ENCODE measurements around the gene GINS1.

GINS1 gene

DNA sequence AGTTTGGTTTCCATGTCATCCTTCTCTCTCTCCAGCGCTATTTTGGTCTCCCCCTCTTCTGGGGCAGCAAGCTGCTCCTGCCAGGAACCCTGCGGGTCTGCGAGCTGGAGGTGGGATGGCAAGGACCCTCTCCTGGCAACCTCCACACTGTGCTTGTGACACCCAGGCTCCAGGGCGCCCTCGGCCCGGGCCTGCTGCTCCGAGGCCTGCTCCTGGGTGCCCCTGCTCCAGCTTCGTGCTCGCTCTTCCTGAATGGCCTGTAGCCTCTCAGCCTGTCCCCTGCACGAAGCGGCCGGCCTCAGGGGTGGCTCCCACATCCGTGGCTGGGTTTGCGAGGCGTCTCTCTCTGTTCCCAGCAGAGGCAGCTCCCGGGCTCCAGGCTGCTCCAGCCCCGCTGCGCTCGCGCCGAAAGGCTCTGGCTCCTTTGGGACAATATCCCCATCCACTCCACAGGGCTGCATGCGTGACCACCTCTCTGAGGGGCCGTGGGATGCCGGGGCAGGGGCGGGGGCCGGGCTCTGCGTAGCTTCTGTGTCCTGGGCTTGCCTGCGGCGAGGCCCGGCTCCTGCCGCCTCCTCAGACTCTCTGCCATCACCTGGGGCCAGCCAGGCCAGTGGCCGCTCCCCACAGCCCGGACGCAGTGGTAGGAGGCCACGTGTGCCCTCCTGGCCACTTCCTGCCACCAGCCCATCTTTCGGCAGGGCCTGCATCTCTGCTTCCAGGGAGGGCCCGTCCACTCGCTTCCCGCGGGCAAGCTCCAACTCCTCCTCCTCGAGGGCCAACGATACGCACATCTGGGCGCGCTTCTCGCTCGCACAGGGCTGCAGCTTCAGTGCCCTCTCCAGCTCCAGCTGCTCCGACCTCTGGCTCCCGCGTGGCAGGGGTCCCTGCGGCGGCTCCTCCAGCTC is 68.9 kb downstream of the GINS1 start:
- DNase-seq (ENCODE audit: low read depth in 2 of 2) = no peak

DNA sequence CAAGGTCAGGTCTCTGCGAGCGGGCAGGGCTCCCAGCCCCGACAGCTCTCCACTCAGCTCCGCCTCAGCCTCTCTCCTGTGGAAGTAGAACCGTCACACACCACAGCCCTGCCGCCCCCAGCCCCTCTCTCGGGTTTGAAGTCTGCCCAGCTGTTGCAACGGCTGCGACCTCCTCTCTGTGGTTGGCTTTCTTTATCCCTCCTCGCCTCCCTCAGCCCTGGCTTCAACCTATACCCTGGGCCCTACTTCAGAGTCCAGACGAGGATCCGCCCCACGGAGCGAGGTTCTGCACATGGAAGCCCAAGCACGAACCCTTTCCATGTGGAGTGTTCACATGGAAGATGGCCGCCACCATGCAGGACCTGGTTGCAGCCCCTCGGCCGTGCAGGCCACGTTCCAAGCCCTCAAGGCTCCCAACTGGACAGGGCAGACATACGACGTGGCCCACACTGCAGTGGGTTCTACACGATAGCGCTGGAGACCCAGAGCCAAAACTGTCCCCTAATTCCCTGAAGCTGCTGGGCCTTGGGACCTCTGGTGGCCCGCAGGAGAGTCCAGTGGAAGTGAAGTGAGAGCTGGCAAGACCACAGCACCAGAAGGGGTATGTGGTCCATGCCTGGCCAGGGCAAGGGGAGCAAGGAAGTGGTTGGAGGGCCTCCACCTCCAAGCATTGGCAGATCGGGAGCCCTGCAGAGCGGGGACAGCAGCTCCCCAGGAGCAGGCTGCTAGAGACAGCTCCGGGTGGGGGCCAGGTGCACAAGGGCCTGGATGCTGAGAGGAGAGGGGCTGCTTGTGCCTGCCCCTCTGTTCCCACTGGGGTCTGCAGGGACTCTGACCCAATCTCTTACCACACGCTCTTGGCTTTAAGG is 69.8 kb downstream of the GINS1 start:
- no peak for DNase-seq (ENCODE audit: low read depth in 2 of 2)

DNA sequence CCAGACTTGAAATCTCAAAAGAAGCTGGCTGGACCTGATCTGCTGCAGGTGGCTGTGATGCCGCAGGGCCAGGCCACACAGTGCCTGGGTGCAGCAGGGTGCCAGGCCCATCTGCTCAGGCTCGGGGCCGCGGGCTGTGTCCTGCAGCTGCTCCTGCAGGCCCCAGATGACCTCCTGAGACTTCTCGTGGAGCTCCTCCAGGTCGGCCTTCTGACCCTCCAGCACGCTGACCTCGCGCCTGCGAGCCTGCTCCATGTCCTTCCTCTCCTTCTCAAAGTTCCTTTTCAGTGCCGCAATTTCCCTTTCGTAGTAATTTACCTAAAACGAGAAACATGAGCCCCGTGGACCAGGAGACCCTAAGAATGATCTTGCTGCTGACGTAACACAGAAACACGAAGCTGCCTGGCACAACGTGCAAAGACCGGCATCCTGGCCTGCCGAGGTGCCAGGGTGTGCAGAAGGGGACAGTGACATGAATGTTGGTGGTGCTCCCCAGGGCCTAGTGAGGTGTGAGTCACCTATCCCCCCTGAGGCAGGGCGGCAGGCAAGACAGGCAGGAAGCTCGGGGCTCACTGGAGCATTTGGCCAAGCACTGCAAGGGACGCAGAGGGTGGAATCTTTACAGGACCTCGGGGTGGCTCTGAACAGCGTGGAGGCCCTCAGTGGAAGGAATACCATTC is 71.6 kb downstream of the GINS1 start:
- DNase-seq (ENCODE audit: low read depth in 2 of 2) = no peak

DNA sequence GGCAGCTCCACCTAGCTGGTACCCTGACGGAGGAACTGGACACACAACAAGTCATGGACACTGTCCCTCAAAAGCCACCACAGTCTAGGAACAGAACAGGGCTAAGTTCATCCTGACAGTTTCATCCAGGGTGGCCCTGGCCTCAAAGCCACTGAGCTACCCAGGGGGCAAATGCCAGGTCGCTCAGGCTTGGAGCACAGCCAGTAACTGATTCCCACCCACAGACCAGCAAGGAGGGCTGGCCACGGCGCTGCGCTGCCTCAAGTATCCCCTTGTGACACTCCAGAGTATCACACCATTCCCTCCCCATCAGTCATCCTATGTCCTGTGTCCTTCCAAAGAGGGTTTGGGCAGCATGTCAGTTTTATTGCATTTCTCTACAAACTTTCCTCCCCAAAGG is 72.2 kb downstream of the GINS1 start:
- DNase-seq (ENCODE audit: low read depth in 2 of 2) = no peak

DNA sequence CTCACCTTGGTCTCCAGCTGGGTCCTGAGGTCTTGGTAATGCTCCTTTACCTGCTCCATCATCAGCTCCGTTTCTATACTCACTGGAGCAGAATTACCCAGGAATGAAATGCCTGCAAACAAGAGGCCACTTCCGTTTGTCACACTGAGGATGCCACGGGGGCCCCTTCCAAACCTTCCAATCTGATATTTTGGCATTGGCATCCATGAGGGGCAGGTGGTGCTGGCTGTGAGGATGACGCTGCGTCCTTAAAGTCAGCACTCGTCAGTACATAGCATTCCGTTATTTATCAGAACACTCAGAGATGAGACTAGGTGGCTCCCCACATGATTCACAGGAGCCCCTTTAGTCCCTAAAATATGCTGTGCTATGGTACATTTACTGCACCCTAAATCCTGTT is 72.7 kb downstream of the GINS1 start:
- no peak for DNase-seq (ENCODE audit: low read depth in 2 of 2)

DNA sequence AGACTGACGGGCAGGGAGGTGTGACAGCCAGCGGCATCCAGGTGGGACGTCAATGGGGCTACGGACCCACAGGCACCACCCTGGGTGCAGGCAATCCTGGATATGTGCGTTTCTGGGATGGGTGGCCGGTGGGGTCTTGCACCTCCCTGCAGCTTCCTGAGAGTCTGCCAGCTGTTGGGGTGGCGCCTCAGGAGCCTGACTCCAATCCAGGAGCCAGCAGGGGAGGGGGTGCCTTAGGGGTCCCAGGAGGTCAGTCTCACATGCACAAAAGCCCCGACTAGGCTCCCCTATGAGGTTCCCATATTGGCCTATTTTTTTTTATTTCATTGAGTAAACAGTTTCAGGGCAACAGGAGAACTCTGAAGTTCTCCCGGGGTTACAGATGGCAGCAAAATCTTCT is 73.3 kb downstream of the GINS1 start:
- no peak for DNase-seq (ENCODE audit: low read depth in 2 of 2)

DNA sequence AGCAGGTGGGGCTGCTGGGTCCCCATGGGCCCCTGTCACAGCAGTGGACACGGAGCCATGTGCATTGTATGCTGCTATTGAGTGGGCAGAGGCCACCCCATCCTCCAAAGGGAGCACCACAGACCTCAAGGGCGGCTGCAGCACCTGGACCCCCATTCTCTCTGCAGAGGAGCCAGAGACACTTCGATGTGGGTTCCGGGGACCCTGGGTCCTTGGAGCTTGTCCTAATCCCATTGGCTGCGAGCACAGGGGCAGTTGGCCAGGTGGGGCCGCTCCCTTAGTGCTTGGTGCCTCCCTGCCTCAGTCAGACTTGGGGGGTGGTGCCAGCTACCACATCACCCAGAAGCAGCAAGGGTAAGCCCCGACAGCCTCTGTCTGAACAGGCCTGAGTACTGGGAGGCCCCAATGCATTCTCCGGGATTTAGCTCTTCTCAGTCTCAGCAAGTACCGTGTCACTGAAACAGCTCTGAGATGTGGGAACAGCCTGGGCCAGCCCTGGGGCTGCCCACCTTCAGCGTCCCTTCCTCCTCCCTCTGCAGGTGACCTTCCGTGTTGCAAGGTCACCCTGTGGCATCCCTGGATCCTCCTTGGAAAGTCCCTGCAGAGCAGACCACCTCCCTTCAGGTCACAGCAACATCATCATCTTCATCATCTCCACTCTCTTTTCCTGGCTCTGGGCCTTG is 73.9 kb downstream of the GINS1 start:
- DNase-seq (ENCODE audit: low read depth in 2 of 2) = no peak

DNA sequence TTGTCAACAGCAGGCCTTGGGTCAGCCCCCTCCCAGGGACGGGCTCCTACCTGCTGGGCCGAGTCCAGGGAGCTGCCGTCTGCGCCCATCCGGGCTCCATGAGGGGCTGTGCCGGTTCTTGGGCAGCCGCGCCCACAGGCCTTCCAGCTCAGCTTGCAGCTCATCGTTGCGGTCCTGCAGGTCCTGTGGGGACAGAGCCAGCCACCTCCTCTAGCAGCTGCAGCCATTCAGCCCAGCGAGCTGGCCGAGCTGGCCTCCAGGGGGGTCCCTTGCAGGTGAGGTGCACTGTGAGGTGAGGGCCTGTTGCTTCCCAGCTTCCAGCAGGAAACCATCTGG is 74.4 kb downstream of the GINS1 start:
- no peak for DNase-seq (ENCODE audit: low read depth in 2 of 2)

DNA sequence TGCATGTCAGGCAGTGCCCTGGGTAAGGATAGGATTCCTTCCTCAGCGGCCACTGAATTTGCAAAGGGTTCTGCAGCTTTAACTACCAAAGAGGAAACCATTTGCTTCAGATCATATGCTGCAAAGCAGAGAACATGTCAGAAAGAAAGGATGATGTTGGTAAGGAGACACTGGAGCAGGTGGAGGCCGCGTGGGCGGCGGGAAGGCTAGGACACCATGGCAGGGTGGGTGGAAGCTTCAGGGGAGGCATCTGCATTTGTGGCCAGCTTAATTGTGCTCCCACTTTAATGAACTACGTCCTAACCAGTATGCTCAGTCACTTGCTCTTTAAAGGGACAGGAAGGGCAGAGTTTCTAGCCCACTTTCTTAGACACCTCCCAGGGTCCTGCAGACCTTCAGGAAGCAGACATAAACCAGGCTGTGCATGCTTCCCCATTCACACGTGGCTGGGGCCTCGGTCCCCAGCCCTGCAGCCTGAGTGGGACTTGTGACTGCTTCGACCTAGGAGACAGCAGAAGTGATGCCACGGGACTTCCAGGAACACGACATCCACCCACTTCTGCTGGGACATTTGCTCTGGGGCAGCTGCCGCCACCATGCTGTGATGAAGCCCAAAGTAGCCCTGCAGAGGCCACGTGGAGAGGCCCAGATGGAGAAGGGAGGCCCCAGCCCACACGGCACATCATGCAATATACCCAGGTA is 76.1 kb downstream of the GINS1 start:
- no peak for DNase-seq (ENCODE audit: low read depth in 2 of 2)

DNA sequence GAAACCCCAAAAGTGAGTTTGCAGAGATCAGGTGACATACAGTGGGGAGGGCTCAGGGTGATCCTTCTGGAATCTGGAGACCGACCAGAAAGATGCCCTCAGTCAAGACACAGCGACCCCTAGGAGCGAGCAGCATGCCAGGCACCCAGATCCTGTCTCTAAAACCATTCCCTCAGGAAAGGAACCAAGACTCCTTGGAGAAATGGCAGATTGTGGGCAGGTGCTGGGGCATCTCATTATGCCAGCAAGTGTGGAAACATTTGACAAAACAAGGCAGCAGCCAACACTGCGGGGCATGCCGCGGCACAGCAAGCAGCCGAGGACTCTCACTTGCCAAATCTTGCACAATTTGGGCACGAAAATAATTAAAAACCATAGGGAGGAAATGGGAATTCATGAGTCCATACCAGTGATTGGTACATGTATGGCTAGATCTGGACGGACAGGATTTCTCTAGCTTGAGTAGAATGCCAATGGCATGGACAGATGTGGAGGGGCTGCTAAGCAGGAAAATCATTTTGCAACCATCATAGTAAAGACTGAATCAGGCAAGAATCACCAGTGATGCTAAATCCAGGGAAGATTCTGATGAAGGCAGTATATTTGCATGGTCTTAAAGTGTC is 76.9 kb downstream of the GINS1 start:
- no peak for DNase-seq (ENCODE audit: low read depth in 2 of 2)

DNA sequence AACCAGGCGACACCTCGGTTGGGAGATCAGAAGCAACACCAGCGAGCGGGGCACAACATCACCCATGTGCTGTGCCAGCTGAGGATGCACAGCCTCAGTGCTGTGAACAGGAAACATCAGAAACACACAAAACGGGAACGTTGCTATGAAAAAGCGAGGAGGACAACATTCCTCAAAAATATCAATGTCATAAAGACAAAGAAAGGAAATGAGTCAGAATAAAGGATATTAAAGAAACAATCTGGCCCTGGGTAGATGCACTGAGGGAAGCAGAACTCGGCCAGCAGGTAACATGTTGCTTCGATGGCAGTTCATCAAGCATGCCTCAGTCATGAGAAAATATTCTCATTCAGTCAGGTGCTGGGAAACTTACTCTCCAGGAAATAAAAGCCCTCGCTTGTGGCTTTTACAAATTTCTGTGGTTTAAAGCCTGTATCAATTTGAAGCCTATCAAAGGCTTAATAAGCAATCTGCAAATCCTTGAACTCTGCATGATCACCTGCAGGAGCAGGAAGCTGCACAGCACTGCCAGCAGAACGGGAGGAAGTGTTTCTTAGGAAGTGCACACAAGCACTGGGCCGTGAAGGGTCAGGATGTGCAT is 77.5 kb downstream of the GINS1 start:
- DNase-seq (ENCODE audit: low read depth in 2 of 2) = no peak

DNA sequence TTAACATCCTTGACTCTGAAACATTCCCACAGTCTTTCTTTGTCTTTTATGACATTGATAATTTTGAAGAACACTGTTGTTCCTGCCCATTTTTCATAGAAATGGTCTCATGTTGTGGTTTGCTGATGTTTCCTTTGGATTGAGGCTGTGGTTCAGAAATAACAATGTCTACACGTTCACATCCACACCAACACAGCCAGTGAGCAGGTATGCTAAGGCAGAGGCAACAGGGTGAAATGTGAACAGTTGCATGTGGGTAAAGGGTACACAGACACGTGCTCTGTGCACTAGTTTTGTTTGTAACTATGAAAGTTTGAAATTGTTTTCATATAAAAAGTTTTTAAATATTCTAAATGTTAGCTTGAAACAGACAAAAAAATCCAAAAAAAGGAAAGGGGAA is 78.4 kb downstream of the GINS1 start:
- no peak for DNase-seq (ENCODE audit: low read depth in 2 of 2)

DNA sequence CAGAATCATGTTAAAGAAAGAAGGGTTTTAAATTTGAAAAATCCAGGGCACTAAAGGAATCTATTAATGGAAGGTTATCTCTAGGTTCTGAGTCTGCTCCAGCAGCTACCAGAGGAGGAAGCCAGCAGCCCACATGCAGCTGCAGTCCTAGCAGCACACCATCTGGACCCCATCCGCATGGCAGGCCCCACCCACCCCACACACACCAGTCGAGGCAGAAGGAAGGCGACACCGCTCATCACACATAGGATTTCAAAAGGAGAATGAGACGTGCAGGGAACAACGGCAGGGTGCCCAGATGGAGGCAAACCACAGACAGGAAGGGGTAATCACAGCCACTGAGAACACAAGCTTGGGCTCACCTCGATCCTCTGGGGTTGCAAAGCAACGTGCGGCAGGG is 78.9 kb downstream of the GINS1 start:
- DNase-seq (ENCODE audit: low read depth in 2 of 2) = no peak

DNA sequence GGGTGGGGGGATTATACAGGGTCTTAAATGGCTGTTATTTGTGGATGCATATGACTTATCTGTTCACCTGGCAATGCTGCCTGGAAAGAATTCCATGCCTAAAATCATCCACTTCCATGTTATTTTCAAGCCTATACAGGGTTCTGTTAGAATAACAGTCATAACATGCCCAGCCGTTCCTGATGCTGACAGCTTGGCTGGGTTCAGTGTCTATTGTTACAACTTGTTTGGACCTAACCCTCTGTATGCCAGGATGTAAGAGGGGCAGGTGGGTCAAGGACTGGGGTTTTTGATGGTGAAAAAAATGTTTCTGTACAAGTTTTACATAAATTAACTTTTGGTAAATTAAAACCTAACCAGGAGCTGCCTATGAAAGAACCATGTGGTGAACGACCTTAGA is 79.8 kb downstream of the GINS1 start:
- DNase-seq (ENCODE audit: low read depth in 2 of 2) = no peak

DNA sequence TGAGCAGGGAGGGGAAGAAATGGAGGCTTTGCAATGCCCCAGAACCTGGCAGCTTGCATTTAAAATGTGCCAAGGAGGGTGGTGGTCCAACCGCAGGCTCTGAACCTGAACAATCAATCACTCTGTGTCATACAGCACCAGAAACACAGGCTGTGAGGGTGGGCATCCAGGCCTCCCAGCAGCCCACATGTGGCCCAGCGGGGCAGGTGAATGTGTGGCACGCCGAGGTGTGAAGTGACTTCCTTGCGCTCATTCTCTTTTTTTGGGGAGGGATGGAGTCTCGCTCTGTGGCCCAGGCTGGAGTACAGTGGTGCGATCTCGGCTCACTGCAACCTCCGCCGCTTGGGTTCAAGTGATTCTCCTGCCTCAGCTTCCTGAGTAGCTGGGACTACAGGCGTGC is 80.5 kb downstream of the GINS1 start:
- no peak for DNase-seq (ENCODE audit: low read depth in 2 of 2)

DNA sequence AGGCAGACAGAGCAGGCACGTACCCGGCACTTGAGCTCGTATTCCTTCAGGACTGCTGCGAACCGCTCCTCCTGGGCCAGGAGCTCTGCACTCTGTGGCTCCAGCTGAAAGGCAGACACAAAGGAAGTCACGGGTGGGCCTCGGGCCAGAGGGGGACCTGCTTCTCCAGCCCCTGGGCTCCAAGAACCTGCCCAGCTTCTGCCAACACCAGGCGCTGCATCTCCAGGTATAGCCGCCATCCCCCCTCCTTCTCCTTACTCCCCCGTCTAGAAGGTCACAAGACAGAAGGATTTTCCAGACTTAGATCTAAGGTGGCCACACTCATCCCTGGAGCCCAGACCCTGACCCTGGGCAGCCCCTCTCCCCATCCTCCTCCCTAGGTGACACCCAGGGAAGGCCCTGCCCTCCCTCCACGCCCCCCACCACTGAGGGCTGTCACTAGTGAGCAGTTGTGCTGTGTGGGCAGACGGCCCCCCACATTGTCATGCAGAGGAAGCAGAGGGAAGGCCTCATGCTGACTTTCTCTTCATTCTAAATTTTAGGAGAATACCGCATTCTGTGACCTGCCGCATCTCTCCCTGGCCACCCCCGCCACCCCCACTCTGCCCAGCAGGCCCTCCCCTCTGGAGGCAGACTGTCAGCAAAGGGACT is 81.9 kb downstream of the GINS1 start:
- no peak for DNase-seq (ENCODE audit: low read depth in 2 of 2)

DNA sequence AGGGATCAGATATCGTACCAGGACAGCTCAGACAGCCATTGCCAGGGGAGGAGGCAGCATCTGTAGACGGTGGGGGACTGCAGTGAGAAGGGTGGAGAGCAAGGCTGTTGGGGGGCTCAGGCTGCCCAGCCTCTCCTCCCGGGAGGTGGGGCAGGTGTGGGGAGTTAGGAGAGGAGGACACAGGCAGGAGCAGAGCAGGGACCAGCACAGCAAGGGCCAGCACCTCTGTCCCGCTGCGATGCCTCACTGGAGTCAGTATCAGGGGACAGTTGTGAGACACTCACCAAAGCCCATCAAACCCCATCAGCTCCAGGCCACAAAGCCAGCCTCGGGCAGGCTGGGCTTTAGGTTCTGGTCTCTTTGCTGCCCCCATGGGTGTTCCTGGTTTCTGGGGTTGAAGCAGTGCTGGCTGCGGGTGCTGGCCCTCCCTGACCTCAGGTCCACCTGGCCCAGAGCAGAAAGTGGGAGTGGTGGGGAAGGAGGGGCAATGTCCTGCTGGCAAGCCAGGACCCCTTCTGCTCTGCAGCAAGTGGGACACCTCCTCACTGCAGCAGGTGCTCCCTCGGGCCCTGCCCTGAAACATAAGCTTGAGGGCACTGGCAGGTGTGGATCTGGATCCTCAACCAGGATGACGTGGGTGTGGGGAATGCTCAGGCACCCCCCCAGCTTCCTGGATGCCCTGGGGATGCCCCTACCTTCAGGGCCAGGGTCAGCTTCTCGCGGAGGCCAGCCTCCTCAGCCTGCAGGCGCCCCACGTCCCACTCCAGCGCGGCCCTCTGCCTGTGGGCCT is 83.4 kb downstream of the GINS1 start:
- no peak for DNase-seq (ENCODE audit: low read depth in 2 of 2)

DNA sequence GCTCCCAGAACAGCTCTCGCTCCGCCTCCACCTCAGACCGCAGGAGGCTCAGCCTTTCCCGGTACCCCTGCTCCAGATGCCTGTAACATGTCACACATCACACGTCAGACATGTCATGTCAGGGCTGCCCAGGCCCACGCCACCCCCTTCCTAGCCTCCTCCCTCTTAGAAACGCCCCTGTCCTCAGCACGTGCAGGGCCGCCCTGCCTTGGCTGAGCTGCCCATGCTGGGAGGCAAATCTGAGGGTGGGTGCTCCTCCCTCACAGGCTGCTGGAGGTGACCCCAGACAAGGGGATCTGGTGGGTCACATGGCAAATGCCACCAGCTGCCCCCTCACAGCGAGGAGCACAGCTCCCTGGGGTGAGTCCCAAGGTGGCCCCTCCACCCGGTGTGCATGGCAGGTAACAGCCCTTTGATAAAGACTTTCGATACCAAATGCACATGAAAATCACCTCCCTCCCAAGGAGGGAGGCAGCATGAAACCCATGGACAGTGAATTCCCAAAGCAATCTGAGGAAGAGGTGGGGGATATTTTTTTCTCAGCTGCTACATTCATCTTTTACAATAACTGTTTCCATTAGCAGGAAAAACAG is 84.1 kb downstream of the GINS1 start:
- no peak for DNase-seq (ENCODE audit: low read depth in 2 of 2)

DNA sequence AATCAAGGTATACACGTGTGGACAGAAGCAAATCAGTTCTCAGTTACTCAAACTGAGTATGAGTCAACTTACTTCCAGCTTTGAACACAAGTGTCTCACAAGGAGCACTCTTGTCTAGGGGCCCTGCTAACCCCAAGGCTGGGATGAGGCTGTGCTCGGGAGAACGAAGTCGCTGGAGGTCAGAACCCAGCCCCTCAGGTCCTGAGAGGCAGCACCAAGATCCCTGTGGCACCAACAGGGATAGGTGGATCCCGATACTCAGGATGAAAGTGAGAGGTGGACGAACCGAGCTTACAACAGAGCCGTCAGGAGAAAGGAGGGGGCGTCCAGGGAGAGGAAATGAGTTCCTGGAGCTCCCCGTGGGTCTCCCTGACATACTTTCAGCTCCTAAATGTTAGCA is 85.7 kb downstream of the GINS1 start:
- DNase-seq (ENCODE audit: low read depth in 2 of 2) = no peak

Data from stimulated activated CD8-positive, alpha-beta memory T cell treated with anti-CD3 and anti-CD28 coated beads, Interleukin-2, amount 100 ng/mL, for 48 hours (primary cell).